Thyroid gland (tissue), 4 donors: ENCODE data around the gene PPIC. TPM values are rescaled to one million over a fixed set of nuclear protein-coding genes. Genes with fewer than 3 reads are reported as not detected.

Experiments
- DNase-seq, 2 donors: peaks; one replicate each; pipeline ENCODE4 v3.0.0-alpha.2; 2019
- H3K27ac ChIP-seq, 3 donors: fragments of 200-600 bp; sonication (generic); 1 replicate in 2 of 3; 2 replicates in 1 of 3; pipeline ENCODE4 v1.5.1; 2016 to 2019; ENCODE audit warnings: mild to moderate bottlenecking in 1 of 3, moderate library complexity in 1 of 3
- H3K27me3 ChIP-seq: fragments of 200-600 bp; sonication (generic); one replicate; pipeline ENCODE4 v1.5.1; 2019
- H3K36me3 ChIP-seq, 2 donors: fragments of 200-600 bp; sonication (generic); one replicate each; pipeline ENCODE4 v1.5.1; 2016 to 2019
- H3K4me1 ChIP-seq, 2 donors: fragments of 200-600 bp; sonication (generic); one replicate each; pipeline ENCODE4 v1.5.1; 2017 to 2019
- H3K4me3 ChIP-seq, 3 donors: fragments of 200-600 bp; sonication (generic); replicated peaks in 1 of 3; 1 replicate in 2 of 3; 2 replicates in 1 of 3; pipeline ENCODE4 v1.5.1; 2016; ENCODE audit warnings: mild to moderate bottlenecking in 1 of 3
- H3K9me3 ChIP-seq: fragments of 200-600 bp; sonication (generic); one replicate; pipeline ENCODE4 v1.5.1; 2017
- POLR2A ChIP-seq, 2 donors: fragments of 450-650 bp; IDR thresholded peaks; one replicate each; pipeline ENCODE4 v1.6.1; 2017; ENCODE audit warnings: antibody characterized with exemption in 2 of 2, mild to moderate bottlenecking in 2 of 2, moderate library complexity in 1 of 2
- WGBS, 2 donors: methylation state at CpG; one replicate each; pipeline ENCODE4 v1.1.5; 2017; 5-methylcytosine and 5-hydroxymethylcytosine counted together
- intact Hi-C: fragments of 100-400 bp; cut with DNase I; formaldehyde crosslinking; loops from one replicate; pipeline ENCODE4 v1.15.1; 2023
- total RNA-seq, 4 donors: library from RNA; depleted of rRNA; stranded (reverse); fragments of >200 nt; gene quantifications; one replicate each; pipeline ENCODE4 v1.2.3, GENCODE V29; 2016
- TF ChIP-seq, protein P1 (sequence below), 6 experiments: fragments of 200-600 bp in 3 of 6; fragments of 450-650 bp in 3 of 6; sonication (generic) in 3 of 6; IDR thresholded peaks; one replicate each; pipeline ENCODE4 v1.5.1; 2016 to 2019; ENCODE audit warnings: antibody characterized with exemption in 6 of 6, mild to moderate bottlenecking in 2 of 6, inconsistent platforms in 1 of 6, moderate library complexity in 1 of 6

Gene PPIC
- total RNA-seq, 4 donors from 2014 or later = 28.3 to 122 (median 70.5) TPM

DNA sequence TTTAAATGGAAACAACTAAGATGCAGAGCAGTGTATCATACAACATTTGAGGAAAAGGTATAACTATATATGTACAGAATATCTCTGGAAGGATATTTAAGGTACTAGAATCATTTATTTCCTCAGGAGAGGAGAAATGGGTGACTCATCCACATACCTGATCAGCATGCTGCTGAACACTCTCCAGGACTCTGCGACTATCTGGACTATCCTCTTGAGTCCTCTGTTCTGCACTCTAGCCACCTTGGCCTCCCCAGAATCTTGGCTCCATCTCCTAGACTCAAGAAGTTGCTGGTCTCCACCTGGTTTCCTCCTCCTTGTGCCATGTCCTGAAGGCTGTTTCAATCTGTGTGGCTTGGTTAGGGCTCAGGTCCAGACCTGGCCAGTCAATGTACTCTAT lies 43.7 kb upstream of the PPIC start:
- no peaks in the 10 kb centered on the region for H3K27me3 ChIP-seq
- no peaks in the 10 kb centered on the region for H3K4me1 ChIP-seq
- no peaks in the 10 kb centered on the region for H3K36me3 ChIP-seq
- 79 to 83% methylated on average over 1 of the region's 1 CpG for WGBS, 2 donors
- H3K9me3 ChIP-seq = no peaks in the 10 kb centered on the region
- intact Hi-C loops = no loop called here
- H3K27ac ChIP-seq = no peak overlapping the region
- TF ChIP-seq, protein P1, sequence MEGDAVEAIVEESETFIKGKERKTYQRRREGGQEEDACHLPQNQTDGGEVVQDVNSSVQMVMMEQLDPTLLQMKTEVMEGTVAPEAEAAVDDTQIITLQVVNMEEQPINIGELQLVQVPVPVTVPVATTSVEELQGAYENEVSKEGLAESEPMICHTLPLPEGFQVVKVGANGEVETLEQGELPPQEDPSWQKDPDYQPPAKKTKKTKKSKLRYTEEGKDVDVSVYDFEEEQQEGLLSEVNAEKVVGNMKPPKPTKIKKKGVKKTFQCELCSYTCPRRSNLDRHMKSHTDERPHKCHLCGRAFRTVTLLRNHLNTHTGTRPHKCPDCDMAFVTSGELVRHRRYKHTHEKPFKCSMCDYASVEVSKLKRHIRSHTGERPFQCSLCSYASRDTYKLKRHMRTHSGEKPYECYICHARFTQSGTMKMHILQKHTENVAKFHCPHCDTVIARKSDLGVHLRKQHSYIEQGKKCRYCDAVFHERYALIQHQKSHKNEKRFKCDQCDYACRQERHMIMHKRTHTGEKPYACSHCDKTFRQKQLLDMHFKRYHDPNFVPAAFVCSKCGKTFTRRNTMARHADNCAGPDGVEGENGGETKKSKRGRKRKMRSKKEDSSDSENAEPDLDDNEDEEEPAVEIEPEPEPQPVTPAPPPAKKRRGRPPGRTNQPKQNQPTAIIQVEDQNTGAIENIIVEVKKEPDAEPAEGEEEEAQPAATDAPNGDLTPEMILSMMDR (IDR thresholded peaks at IDR 0.05) = no peak
- no peak for TF ChIP-seq POLR2A (IDR thresholded peaks at IDR 0.05)
- H3K4me3 ChIP-seq = no peak overlapping the region
- no peak for DNase-seq

DNA sequence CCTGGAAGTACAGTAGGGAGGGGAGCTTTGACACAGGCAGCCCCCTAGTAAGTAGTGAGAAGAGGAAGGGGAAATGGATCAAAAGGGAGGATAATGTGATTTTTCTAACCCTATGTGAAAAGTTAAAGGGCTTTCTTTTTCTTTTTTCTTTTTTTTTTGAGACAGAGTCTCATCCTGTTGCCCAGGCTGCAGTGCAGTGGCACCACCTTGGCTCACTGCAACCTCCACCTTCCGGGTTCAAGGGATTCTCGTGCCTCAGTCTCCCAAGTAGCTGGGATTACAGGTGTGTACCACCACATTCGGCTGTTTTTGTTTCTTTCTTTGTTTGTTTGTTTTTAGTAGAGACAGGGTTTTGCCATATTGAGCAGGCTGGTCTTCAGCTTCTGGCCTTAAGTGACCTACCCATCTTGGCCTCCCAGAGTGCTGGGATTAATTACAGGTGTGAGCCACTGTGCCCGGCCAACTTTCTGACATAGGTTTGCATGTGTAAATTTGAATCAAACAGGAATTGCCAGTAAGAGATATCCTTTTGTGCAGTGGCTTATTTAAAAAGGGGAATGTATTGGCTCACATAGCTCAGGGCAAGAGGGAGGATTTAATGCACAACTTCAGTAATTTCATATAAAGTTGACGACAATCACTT lies 39.1 kb upstream of the PPIC start:
- Histone ChIP-seq H3K36me3 (no peaks in the 10 kb centered on the region), H3K4me1 (no peaks in the 10 kb centered on the region), H3K4me3 (no peak overlapping the region), H3K9me3 (no peaks in the 10 kb centered on the region), H3K27me3 (no peaks in the 10 kb centered on the region), H3K27ac (no peak overlapping the region)
- TF ChIP-seq POLR2A (IDR thresholded peaks at IDR 0.05) = no peak
- no peak for DNase-seq
- intact Hi-C loops = no loop called here
- WGBS, 2 donors = 90 to 96% methylated on average over 5 of the region's 5 CpGs

DNA sequence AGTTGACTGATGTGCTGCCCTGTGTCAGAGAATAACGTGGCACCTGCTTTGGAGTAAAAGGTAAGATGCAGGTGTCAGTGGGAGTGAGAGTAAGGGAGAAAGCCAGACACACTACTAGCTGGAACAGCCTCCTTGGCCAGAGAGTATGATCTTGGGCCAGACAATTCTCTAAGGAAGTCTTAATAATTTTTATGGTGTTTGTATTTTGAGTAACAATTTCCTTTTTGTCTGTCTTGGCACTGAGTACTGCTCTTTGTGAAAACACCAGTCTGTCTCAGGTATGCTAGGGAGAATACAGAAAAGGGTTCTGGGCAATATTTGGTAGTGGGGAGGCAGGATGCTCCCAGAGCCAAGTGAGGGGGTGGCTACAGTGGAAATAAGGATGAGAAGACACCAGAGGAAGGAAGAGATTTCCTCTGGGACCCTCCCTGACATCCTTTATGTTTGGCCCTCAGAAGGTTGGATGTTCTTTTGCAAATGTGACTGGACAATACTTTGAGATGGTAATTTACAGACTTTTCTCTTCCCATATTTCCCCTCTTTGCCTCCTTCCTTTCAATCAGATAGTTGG lies 31.9 kb upstream of the PPIC start:
- intact Hi-C loops = no loop called here
- H3K27me3 ChIP-seq = no peaks in the 10 kb centered on the region
- H3K4me1 ChIP-seq = no peaks in the 10 kb centered on the region
- no peaks in the 10 kb centered on the region for H3K9me3 ChIP-seq
- no peak for DNase-seq
- H3K4me3 ChIP-seq = no peak overlapping the region
- H3K27ac ChIP-seq = no peak overlapping the region
- no peaks in the 10 kb centered on the region for H3K36me3 ChIP-seq
- WGBS, 2 donors = 73 to 79% methylated on average over 1 of the region's 1 CpG
- no peak for TF ChIP-seq POLR2A (IDR thresholded peaks at IDR 0.05)
- TF ChIP-seq, protein P1 (IDR thresholded peaks at IDR 0.05) = no peak

DNA sequence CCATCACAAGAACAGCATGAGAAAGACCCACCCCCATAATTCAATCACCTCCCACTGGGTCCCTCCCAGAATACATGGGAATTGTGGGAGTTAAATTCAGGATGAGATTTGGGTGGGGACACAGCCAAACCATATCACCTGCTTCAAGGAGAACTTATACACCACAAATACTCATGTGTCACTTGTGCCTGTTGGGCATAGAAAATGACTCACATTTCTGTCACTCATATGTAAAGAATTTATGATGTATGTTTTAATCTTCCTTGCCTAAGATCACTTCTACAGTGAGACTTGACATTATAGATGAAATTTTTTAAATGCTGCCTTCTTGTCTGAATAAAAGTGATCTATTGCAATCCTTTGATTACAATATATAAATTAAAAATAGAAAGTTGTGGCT lies 29.5 kb upstream of the PPIC start:
- TF ChIP-seq, protein P1 (IDR thresholded peaks at IDR 0.05) = no peak
- TF ChIP-seq POLR2A (IDR thresholded peaks at IDR 0.05) = no peak
- no peak overlapping the region for H3K4me3 ChIP-seq
- H3K27ac ChIP-seq = no peak overlapping the region
- DNase-seq = no peak
- H3K9me3 ChIP-seq = no peaks in the 10 kb centered on the region
- intact Hi-C loops = no loop called here
- no peaks in the 10 kb centered on the region for H3K36me3 ChIP-seq
- no peaks in the 10 kb centered on the region for H3K27me3 ChIP-seq
- no peaks in the 10 kb centered on the region for H3K4me1 ChIP-seq

DNA sequence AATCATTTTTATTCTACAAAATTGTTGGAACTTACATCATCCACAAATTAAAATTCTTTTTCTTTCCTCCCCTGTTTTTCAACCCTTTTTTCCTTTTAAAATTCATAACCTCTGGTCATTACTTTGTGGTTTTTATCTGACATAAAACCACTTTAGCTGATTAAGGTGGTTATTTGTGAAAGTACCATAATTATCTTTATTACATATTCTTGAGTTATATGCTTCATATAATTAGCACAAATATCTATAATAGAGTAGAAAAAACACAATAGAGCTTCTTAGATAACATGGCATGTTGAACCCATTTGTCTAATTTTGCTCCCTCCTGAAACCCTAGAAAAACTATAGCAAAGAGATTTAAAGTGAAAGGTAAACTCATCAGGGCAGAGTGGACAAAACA lies 22.9 kb upstream of the PPIC start:
- no peak for DNase-seq
- intact Hi-C loops = no loop called here
- Histone ChIP-seq H3K36me3 (no peaks in the 10 kb centered on the region), H3K4me3 (no peak overlapping the region), H3K4me1 (no peaks in the 10 kb centered on the region), H3K27me3 (no peaks in the 10 kb centered on the region), H3K27ac (no peak overlapping the region), H3K9me3 (no peaks in the 10 kb centered on the region)
- no peak for TF ChIP-seq POLR2A (IDR thresholded peaks at IDR 0.05)
- TF ChIP-seq, protein P1 (IDR thresholded peaks at IDR 0.05) = no peak
